NCI-H526 (cell line): ENCODE data around the gene CELSR1.
"Not testable (repeated sequence)": the region's sequence is repeated elsewhere in the genome, so short reads cannot be mapped to it uniquely, and the experiment has no call there.

Source experiments
- DNase-seq, 2 experiments: peaks; one replicate each; lab custom pipeline; 2025; lab: John Stamatoyannopoulos, UW

CELSR1 gene

GRCh38 chr22:46417769-46418168, 119.7 kb downstream of the CELSR1 start:
- DNase-seq, result no peak

- no peak for DNase-seq
These were observed 120.4 kb downstream of the CELSR1 start for GRCh38 chr22:46416891-46417580.

- DNase-seq, result no peak
These were observed 120.9 kb downstream of the CELSR1 start for GRCh38 chr22:46416520-46416871.

- no peak for DNase-seq
These were observed 121.5 kb downstream of the CELSR1 start for GRCh38 chr22:46415776-46416519.

- DNase-seq, result no peak
These were observed 122.7 kb downstream of the CELSR1 start for GRCh38 chr22:46414704-46415103.

- DNase-seq, result no peak
These were observed 123.6 kb downstream of the CELSR1 start for GRCh38 chr22:46413725-46414379.

GRCh38 chr22:46411347-46411746, 126.1 kb downstream of the CELSR1 start:
- DNase-seq, result no peak

- DNase-seq, result no peak
These were observed 127.1 kb downstream of the CELSR1 start for GRCh38 chr22:46410291-46410808.

GRCh38 chr22:46409631-46410210, 127.7 kb downstream of the CELSR1 start:
- DNase-seq, result no peak

GRCh38 chr22:46408568-46409506, 128.6 kb downstream of the CELSR1 start:
- DNase-seq, result no peak

- DNase-seq, result no peak
These were observed 129.7 kb downstream of the CELSR1 start for GRCh38 chr22:46407748-46408147.

GRCh38 chr22:46406791-46407190, 130.6 kb downstream of the CELSR1 start:
- DNase-seq, result no peak

- DNase-seq, result no peak
These were observed 131.1 kb downstream of the CELSR1 start for GRCh38 chr22:46406349-46406748.

- no peak for DNase-seq
These were observed 131.5 kb downstream of the CELSR1 start for GRCh38 chr22:46405901-46406300.

- DNase-seq, result not testable (repeated sequence)
These were observed 133.5 kb downstream of the CELSR1 start for GRCh38 chr22:46403880-46404279.

GRCh38 chr22:46402505-46402904, 134.9 kb downstream of the CELSR1 start:
- DNase-seq, result no peak

- DNase-seq, result no peak
These were observed 136.1 kb downstream of the CELSR1 start for GRCh38 chr22:46401370-46401769.

GRCh38 chr22:46399251-46400024, 138.0 kb downstream of the CELSR1 start:
- DNase-seq, result no peak

GRCh38 chr22:46397951-46398350, 139.5 kb downstream of the CELSR1 start:
- no peak for DNase-seq

- no peak for DNase-seq
These were observed 139.9 kb downstream of the CELSR1 start for GRCh38 chr22:46397514-46397913.

- DNase-seq, result not testable (repeated sequence)
These were observed 140.4 kb downstream of the CELSR1 start for GRCh38 chr22:46397049-46397448.
